Muscle layer of colon (tissue), 2 donors: ENCODE data around the gene PAPSS2.
"Not testable (repeated sequence)": the region's sequence is repeated elsewhere in the genome, so short reads cannot be mapped to it uniquely, and the experiment has no call there.

Experiments used
- H3K27ac ChIP-seq: one replicate; pipeline ENCODE4 v1.7.0; 2013; ENCODE audit warnings: low read depth, mild to moderate bottlenecking, low read length, moderate library complexity
- H3K27me3 ChIP-seq, 2 donors: one replicate each; pipeline ENCODE4 v1.7.0; 2013; ENCODE audit warnings: low read length in 2 of 2, mild to moderate bottlenecking in 2 of 2; ENCODE audit not compliant: insufficient read depth in 2 of 2, control insufficient read depth in 1 of 2
- H3K36me3 ChIP-seq: one replicate; pipeline ENCODE4 v1.7.0; 2013; ENCODE audit warnings: mild to moderate bottlenecking, low read length; ENCODE audit not compliant: insufficient read depth
- H3K4me1 ChIP-seq: one replicate; pipeline ENCODE4 v1.7.0; 2013; ENCODE audit warnings: mild to moderate bottlenecking, low read length; ENCODE audit not compliant: insufficient read depth
- H3K4me3 ChIP-seq, 2 donors: one replicate each; pipeline ENCODE4 v1.7.0; 2013; ENCODE audit warnings: low read length in 2 of 2, low read depth in 1 of 2, mild to moderate bottlenecking in 1 of 2, moderate library complexity in 1 of 2
- H3K9ac ChIP-seq: one replicate; pipeline ENCODE4 v1.7.0; 2013; ENCODE audit warnings: low read length
- H3K9me3 ChIP-seq: one replicate; pipeline ENCODE4 v1.7.0; 2013; ENCODE audit warnings: mild to moderate bottlenecking, low read length
- donor health status: abdominal sarcoma.
- donor health status: Adenocarcinoma of cecum.

Gene PAPSS2

DNA sequence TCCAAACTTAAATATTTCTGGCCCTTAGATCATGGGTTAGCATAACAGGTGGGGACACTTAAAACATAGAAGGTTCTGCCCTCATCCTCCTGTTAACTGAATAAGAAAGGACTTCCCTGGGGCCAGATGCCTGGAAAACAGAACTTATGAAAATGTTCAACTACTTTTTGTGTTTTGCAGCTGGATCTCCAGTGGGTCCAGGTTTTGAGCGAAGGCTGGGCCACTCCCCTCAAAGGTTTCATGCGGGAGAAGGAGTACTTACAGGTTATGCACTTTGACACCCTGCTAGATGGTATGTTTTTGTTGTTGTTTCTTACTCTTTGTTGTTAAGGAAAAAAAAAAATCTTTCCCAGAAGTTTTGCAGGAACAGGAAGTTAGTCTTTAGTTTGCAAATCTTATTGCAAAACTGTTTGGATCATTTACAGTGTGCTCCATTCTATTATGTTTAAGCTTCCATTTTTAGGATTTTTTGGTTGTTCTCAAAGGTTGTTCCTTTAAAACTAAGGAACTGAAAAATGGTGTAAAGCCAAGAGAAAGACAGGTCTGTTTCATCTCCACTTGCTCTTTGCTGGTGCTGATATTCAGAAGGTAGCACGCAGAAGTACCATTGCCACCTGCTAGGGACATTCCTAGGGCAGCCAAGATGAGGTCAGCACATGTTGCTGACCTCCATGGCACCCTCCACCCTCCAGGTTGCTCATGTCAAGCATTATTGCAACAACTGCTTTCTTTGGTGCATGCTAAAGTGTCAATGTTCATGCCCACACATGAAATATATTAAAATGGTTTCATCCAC lies 56.1 kb downstream of the PAPSS2 start:
- H3K9me3 ChIP-seq: no peaks in the 10 kb centered on the region

DNA sequence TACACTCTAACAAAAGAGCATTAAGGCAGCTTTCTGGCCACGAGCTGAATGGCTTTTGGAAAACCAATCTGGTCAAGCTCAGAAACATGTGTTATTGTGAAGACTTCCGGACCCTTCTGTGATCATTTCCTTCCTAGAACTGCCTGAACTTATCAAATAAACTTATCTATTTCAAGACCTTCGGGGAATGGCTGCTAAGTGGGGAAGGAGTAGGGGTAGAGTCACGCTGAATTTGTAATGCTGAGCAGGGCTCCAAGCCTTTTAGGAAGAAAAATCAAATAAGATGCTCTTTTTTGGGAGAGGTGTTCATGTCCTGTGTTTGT lies 56.6 kb downstream of the PAPSS2 start:
- H3K27ac ChIP-seq: no peak overlapping the region

More for the DNA sequence above, 56.1 kb downstream of the PAPSS2 start:
- Histone ChIP-seq H3K27ac (no peak overlapping the region), H3K36me3 (no peaks in the 10 kb centered on the region), H3K4me3 (no peak overlapping the region), H3K9ac (no peak overlapping the region), H3K4me1 (peaks cover 5% of the 10 kb centered on the region), H3K27me3 (no peaks in the 10 kb centered on the region)

GRCh38 chr10:87720665-87721064 lies 61.0 kb downstream of the PAPSS2 start:
- no peaks in the 10 kb centered on the region for H3K36me3 ChIP-seq
- H3K4me1 ChIP-seq: peaks cover 5% of the 10 kb centered on the region
- no peaks in the 10 kb centered on the region for H3K27me3 ChIP-seq
- H3K4me3 ChIP-seq: no peak overlapping the region
- H3K9ac ChIP-seq: no peak overlapping the region
- H3K9me3 ChIP-seq: no peaks in the 10 kb centered on the region
- no peak overlapping the region for H3K27ac ChIP-seq

More for the DNA sequence above, 56.6 kb downstream of the PAPSS2 start:
- Histone ChIP-seq H3K9ac (no peak overlapping the region), H3K4me3 (no peak overlapping the region), H3K36me3 (no peaks in the 10 kb centered on the region), H3K27me3 (no peaks in the 10 kb centered on the region), H3K9me3 (no peaks in the 10 kb centered on the region), H3K4me1 (peaks cover 5% of the 10 kb centered on the region)

GRCh38 chr10:87721781-87722180 lies 62.1 kb downstream of the PAPSS2 start:
- no peaks in the 10 kb centered on the region for H3K27me3 ChIP-seq
- no peak overlapping the region for H3K4me3 ChIP-seq
- no peak overlapping the region for H3K9ac ChIP-seq
- no peaks in the 10 kb centered on the region for H3K36me3 ChIP-seq
- no peaks in the 10 kb centered on the region for H3K9me3 ChIP-seq
- no peaks in the 10 kb centered on the region for H3K4me1 ChIP-seq
- H3K27ac ChIP-seq: no peak overlapping the region

GRCh38 chr10:87722716-87723115 lies 63.0 kb downstream of the PAPSS2 start:
- Histone ChIP-seq H3K27ac (no peak overlapping the region), H3K9ac (no peak overlapping the region), H3K4me1 (no peaks in the 10 kb centered on the region), H3K27me3 (no peaks in the 10 kb centered on the region), H3K4me3 (no peak overlapping the region), H3K9me3 (no peaks in the 10 kb centered on the region), H3K36me3 (no peaks in the 10 kb centered on the region)

GRCh38 chr10:87723500-87723899 lies 63.8 kb downstream of the PAPSS2 start:
- no peaks in the 10 kb centered on the region for H3K4me1 ChIP-seq
- no peaks in the 10 kb centered on the region for H3K36me3 ChIP-seq
- no peaks in the 10 kb centered on the region for H3K9me3 ChIP-seq
- H3K27ac ChIP-seq: no peak overlapping the region
- no peaks in the 10 kb centered on the region for H3K27me3 ChIP-seq
- H3K9ac ChIP-seq: no peak overlapping the region
- no peak overlapping the region for H3K4me3 ChIP-seq

DNA sequence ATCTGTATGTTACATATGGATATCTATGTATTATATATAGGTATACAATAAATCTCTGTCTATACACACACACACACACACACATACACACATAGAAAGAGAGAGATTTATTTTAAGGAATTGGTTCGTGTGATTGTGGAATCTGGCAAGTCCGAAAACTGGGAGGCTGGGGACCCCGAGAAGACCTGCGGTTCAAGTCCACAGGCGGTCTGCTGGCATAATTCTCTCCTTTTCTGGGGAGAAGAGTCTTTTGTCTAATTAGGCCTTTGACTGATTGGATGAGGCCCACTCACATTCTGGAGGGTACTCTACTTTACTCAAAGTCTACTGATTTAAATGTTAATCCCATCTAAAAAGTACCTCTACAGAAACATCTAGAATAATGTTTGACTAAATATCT lies 65.1 kb downstream of the PAPSS2 start:
- no peaks in the 10 kb centered on the region for H3K9me3 ChIP-seq
- no peaks in the 10 kb centered on the region for H3K27me3 ChIP-seq
- no peak overlapping the region for H3K9ac ChIP-seq
- H3K36me3 ChIP-seq: no peaks in the 10 kb centered on the region
- no peak overlapping the region for H3K4me3 ChIP-seq
- H3K27ac ChIP-seq: no peak overlapping the region
- no peaks in the 10 kb centered on the region for H3K4me1 ChIP-seq

DNA sequence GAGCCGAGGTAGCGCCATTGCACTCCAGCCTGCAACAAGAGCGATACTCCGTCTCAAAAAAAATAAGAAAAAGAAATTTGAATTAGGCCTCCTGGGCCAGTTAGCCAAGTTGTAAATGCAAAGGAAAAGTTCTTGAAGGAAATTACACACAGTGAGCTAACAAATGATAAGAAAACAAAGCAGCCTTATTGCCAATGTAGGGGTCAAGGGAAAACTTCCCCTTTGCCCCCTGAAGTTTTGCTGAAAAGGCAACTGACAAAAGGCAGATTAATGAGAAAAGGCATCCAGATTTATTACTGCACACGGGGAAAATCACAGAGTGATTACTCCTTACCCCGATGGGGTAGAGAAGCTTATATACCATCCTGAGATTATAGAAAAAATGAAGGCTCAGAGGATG lies 70.3 kb downstream of the PAPSS2 start:
- Histone ChIP-seq H3K27me3 (no peaks in the 10 kb centered on the region), H3K27ac (no peak overlapping the region), H3K36me3 (no peaks in the 10 kb centered on the region), H3K4me3 (no peak overlapping the region), H3K9me3 (no peaks in the 10 kb centered on the region), H3K4me1 (peaks cover 3% of the 10 kb centered on the region), H3K9ac (no peak overlapping the region)

DNA sequence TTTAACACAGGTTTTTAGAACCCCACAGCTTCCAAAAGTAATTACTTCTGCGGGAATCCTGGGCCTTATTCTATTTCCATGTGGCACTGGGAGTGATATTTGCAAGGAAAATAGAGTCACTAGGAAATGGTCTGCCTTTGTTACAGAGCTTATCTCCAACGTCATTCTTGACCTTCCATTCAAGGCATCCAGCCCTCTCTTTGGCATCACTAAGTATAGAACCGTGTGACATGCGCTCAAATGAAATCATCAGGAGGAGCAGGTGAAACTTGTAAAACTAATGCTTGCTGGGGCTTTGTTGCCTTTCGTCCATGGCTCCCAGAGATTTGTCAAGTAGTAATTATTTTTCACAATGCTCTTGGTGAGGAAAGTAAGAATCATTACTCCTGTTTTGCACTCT lies 73.4 kb downstream of the PAPSS2 start:
- Histone ChIP-seq H3K36me3 (no peaks in the 10 kb centered on the region), H3K9ac (no peak overlapping the region), H3K9me3 (no peaks in the 10 kb centered on the region), H3K4me3 (no peak overlapping the region), H3K4me1 (peaks cover 5% of the 10 kb centered on the region), H3K27ac (no peak overlapping the region), H3K27me3 (no peaks in the 10 kb centered on the region)

- no peak overlapping the region for H3K27ac ChIP-seq
These were observed 75.5 kb downstream of the PAPSS2 start for GRCh38 chr10:87734987-87735827.

GRCh38 chr10:87738253-87738652 lies 78.6 kb downstream of the PAPSS2 start:
- not testable (repeated sequence) for H3K4me1 ChIP-seq, H3K27me3 ChIP-seq, H3K36me3 ChIP-seq, H3K4me3 ChIP-seq, H3K9ac ChIP-seq, H3K27ac ChIP-seq, H3K9me3 ChIP-seq

More at GRCh38 chr10:87734987-87735827, 75.5 kb downstream of the PAPSS2 start:
- Histone ChIP-seq H3K4me3 (no peak overlapping the region), H3K9ac (no peak overlapping the region), H3K27me3 (no peaks in the 10 kb centered on the region), H3K9me3 (no peaks in the 10 kb centered on the region), H3K4me1 (peaks cover 5% of the 10 kb centered on the region), H3K36me3 (no peaks in the 10 kb centered on the region)
